HG03196 (cell line): ENCODE data around the gene ERRFI1.

Experiments
- ATAC-seq: cut with Tn5 transposase; IDR thresholded peaks from one replicate; pipeline ENCODE4 v1.9.1; 2021; ENCODE audit not compliant: unreplicated experiment

ERRFI1 gene

DNA sequence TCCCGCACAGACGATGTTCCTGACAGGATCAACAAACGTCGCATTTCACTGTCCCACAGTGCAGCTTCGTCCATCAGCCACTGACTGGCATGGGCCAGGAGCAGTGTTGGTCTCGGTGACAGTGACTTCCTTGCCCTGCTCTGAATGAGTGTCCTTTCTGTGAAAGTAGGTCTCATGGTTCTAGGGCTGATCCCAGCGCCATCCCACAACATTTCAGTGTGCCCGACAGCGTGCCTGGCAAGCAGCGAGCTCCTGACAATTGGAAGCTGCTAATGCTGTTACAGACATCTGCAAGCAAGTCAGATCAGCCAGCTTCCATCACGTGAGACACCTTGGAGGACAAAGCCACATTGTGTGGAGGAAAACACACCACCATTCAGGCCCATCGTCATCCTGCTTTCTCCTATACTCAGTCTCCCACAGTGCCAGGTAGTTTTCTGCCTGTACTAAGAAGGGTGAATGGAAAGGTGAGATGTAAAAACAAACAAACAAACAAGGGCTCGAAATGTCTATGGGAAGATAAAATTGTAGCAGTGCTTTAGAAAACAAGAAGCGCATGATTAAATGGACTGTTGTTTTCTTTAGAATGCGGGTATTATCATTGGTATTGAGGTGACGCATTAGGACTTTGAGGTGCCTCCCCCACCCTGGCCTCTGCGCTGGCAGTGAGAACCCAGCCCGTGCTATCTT, 21.9 kb downstream of the ERRFI1 start:
- ATAC-seq, result no peak

DNA sequence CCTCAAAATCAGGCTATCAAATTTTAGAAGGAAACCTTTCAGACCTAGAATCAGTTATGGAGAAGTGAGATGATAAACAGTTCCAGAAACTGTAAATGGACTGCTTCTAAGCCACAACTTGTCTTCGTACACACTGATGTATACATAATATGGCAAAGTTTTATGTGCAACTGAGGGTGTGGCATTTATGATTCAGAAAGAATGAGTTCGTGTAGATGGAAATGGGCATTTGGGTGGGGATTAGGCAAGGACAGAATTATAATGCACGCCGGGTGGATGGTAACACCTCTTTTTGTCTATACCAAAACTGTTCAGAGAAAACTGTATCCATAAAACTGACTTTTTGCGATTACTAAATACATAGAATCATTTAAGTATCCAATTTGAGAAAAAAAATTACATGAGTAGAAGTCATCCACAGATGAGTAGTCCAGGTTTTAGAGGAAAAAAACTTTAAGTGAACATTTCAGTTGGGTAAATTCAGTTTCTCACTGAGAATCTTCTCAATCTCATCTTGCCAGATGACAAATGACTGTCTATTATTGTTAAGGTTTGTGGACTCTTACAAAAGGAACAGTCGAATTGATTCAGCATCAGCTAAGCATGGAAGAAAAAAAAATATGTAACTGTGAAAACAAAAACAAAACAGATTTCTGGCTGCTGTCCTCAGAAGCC, 22.5 kb downstream of the ERRFI1 start:
- ATAC-seq, result no peak

DNA sequence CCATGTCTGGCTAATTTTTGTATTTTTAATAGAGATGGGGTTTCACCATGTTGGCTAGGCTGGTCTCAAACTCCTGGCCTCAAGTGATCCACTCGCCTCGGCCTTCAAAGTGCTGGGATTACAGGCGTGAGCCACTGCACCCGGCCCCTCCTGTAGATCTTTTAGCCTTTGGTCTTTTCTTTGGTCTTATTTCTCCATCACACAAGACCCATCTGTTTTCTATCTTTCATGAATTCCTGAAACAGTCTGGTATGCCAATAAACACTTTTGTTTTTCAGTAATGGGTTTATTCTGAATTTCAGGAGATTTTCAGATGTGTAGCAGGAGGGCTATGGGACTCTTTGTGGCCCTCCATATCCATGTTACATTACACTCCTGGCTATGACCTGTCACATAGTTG, 23.2 kb downstream of the ERRFI1 start:
- no peak for ATAC-seq

DNA sequence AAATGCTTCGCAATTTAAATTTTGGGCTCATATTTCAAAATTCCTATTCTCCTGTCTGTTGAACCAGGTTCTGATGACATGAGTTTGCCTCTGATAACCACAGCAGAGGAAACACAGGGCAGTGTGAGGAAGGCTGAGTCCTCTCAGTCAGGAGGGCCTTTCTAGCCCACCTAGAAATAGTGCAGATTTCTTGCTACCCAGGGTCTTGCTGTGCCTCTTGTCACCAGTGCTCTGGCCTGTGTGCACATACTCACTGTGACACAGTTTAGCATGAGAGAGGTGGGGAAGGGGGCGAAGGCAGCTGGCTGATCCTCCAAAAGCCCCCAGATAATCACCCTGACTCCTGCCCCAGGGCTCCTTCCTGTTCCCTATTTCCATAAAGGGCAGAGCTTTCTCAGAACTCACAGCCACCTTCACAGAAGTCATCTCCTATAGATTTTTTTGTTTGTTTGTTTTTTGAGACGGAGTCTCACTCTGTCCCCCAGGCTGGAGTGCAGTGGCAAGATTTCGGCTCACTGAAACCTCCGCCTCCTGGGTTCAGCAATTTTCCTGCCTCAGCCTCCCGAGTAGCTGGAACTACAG, 23.7 kb downstream of the ERRFI1 start:
- ATAC-seq, result no peak

DNA sequence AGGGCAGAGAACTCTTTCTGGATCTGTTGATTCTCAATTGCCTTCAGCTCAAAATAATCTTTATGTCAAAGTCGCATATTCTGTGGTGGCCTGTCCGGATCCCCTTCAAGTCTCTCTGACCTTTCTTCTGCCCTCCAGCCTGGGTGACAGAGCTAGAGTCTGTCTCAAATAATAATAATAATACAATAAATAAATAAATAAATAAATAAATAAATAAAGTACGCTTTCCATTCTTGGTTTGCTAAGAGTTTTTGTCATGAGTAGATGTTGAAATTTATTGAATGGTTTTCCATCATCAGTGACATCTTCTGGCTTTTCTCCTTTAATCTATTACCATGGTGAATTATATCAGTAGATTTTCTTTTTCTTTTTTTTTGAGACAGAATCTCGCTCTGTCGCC, 30.7 kb downstream of the ERRFI1 start:
- no peak for ATAC-seq

DNA sequence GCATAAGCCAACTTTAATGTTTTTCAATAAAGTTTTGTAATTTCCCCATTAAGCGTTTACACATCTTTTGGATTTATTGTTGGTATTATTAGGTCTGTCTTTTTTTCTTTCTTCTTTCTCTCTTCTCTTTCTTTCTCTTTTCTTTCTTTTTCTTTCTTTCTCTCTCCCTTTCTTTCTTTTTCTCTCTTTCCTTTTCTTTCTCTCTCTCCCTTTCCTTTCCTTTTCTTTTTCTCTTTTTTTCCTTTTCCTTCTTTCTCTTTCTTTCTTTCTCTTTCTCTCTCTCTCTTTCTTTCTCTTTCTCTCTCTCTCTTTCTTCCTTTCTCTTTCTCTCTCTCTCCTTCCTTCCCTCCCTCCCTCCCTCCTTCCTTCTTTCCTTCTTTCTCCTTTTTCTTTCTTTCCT, 31.3 kb downstream of the ERRFI1 start:
- ATAC-seq, result no peak

DNA sequence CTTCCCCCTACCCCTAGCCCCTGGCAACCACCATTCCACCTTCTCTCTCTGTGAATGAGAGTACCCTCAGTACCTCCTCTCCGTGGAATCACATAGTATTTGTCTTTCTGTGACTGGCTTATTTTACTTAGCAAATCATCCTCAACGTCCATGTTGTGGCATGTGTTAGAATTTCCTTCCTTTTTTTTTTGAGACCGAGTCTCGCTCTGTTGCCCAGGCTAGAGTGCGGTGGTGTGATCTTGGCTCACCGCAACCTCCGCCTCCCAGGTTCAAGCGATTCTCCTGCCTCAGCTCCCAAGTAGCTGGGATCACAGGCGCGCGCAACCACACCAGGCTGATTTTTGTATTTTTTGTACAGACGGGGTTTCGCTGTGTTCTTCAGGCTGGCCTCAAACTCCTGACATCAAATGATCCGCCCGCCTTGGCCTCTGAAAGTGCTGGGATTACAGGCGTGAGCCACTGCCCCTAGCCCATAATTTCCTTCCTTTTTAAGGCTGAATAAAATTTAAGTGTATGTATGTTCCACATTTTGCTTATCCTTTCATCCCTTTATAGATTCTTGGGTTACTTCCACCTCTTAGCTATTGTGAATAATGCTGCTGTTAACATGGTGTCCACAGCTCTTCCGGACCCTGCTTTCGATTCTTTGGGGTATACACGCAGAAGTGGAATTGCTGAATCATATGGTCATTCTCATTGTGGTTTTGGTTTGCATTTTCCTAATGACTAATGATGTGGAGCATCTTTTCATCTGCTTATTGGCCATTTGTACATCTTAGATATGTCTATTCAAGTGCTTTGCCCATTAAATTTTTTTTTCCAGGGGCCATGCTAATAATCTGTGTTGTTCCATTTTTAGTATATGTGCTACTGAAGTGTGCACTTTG, 32.3 kb downstream of the ERRFI1 start:
- ATAC-seq, result no peak

DNA sequence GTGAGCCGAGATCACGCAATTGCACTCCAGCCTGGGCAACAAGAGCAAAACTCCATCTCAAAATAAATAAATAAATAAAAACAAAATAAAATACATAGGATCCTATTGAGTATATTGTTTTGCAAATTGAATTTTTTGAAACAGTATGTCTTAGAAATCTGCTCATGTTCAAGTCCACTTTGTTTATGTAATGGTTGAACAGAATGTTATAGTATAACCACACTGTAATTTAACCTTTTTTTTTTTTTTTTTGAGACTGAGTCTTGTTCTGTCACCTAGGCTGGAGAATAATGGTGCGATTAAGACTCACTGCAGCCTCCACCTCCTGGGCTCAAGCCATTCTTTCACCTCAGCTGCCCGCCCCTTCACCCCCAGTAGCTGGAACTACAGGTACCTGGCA, 33.2 kb downstream of the ERRFI1 start:
- ATAC-seq, result no peak

DNA sequence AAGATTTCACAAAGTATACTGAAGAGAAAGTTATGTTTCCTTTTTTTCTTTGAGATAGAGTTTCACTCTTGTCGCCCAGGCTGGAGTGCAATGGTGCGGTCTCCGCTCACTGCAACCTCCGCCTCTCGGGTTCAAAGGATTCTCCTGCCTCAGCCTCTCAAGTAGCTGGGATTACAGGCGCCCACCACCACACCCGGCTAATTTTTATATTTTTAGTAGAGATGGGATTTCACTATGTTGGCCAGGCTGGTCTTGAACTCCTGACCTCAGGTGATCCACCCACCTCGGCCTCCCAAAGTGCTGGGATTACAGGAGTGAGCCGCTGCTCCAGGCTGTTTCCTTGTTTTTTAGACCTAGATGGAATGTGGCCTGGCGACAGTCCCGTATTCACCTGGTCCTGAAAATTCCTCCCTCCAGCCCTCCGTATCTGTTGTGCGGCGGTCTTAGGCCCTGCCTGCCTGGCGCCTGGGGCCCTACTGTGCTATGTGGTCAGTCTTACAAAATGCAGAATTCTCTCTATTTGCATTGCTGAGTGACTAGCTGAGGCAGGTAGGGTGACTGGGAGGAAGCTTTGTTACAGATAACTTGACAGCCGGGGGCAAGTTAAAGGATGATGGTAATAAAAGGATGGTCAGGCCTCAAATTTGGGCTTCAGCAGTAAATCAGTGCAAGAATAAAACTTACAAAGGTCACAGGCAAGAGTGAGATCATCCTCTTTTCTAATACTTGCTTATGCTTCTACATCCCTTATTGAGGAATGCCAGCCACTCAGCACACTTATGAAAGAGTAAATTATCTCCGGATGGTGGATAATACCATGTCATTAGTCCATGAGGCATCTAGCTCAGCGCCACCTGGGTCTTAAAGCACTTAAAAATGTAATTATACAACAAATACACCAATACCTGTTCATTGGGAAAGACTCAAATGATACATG, 34.3 kb downstream of the ERRFI1 start:
- no peak for ATAC-seq

DNA sequence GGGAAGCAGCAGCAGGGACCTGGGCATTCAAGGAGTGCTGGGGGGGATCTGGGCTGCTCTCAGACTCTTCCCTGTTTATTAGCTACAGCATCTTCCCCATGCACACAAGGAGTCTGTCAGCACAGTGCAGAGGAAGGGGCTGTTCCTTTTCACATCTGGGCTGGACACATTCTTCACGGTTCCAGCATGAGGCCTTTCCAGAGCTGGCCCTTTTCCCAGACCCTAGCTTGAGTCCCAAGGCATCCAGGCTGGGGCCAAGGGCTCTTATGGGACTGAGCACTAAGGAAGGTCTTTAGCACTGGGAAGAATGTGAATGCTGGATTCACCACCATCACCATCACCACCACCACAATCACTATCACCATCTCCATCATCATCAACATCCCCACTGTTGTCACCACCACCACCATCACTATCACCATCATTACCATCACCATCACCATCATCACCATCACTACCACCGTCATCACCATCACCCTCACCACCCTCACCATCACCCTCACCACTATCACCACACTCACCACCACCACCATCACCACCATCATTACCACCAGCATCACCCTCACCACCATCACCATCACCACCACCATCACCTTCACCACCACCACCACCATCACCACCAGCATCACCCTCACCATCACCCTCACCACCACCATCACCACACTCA, 36.2 kb downstream of the ERRFI1 start:
- ATAC-seq, result no peak

DNA sequence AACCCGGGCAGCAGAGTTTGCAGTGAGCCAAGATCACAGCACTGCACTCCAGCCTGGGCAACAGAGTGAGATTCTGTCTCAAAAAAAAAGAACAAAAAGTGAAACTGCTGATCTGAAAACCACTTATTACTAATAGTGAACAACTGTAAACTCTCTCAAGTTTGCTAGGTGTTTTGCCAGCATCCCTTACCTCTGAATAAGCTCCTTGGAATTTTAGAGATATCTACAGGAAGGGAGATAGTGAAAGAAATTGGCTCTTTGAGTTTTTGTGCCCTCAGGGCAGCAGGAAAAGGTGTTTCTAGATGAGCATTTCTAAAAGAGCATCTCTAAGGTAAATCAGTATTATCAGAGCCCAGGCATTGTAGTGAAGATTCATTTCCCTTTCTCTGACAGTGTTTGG, 37.5 kb downstream of the ERRFI1 start:
- no peak for ATAC-seq

DNA sequence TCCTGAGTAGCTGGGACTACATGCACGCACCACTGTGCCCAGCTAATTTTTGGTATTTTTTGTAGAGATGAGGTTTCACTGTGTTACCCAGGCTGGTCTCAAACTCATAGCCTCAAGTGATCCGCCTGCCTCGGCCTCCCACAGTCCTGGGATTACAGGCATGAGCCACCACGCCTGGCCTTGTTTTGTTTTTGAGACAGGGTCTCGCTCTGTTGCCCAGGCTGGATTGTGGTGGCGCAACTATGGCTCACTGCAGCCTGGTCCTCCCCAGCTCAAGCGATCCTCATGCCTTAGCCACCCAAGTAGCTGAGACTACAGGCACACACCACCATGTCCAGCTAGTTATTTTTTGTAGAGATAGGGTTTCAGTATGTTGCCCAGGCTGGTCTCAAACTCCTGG, 38.6 kb downstream of the ERRFI1 start:
- no peak for ATAC-seq

DNA sequence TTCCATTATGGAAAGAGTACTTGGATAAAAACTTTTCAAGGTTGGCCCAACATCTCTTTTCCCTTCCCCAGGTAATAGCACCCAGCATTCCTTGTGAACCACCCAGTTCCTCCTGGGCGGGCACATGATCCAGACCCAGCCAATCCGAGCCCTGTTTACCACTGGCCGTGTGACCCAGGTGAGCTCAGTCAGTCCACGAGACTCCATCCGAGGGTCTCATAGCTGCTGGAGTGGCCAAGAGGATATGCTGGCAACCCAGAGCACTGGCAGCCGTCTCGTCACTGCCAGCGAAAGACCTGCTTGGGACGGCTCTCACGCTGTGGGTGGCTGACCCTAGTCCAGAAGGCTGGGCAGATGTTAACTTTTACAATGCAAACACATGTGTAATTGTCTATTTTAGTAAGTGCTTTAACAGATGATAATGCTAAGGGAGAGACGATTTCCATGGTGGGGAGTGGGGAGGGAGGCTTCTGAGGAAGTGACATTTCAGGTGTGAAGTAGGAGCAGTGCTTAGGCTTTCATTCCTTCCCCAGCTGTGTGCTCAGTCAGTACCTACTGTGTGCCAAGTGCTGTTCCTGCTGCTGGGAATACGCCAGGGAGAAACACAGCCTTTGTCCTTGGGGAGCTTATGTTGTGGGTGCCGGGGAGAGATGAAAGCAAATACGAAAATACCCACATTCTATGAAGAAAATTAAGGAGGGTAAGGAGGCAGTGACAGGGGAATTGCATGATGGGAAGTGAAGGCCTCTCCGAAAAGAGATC, 40.1 kb downstream of the ERRFI1 start:
- ATAC-seq, result no peak

DNA sequence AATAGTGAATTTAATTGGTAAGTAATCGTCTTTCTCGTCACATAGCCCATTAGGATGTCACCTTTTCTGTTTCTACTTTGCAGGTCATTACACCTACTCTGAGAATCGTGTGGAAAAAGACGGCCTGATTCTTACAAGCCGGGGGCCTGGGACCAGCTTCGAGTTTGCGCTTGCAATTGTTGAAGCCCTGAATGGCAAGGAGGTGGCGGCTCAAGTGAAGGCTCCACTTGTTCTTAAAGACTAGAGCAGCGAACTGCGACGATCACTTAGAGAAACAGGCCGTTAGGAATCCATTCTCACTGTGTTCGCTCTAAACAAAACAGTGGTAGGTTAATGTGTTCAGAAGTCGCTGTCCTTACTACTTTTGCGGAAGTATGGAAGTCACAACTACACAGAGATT, 41.3 kb downstream of the ERRFI1 start:
- no peak for ATAC-seq

DNA sequence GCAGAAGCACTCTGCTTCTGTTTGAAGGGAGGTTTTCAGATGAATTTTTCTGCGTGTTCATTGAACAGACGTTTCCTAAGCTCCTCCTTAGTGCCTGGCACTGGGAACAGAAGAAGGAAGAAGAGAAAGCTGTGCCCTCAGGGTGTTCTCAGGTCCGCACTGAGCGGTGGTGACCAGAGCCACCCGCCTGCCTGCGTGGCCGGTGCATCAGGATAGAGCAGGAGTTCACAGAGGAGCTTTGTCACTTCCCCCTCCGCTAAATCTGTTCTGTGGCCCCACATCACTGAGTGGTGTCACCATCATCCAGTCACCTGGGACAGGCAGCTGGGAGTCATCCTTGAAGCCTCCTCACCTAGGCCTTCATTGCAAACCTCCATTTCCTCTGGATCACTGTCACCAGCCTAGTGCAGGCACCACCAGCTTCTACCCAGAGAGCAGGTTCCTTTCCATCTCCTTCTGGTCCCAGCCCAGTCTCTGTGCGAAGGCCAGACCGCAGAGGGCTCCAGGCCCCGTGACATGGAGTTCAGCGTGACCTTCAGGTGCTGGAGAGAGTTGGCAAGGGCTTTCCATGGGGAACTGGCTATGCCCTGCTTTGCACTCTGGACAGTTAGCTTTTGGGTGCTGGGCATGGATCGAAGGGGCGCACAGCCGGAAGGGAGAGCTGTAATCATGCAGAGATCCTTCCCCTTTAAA, 42.9 kb downstream of the ERRFI1 start:
- no peak for ATAC-seq

DNA sequence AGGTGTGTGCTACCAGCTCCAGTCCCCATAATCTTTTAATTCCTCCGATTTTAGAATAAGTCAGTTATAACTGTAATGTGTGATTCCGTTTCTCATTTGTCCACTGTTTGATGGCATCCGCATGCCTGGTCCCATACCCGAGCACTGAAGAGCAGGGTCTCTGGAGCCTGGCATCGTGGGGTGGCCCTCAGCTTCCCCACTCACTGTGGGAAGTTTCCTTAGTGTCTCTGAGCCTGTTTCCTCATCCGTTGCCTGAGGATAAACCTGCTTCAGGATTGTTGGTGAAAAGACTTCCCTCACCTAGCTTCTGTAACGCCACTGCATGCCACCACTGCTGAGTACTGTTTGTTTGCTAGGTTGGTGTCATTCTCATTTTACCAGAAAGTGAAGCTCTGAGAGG, 45.1 kb downstream of the ERRFI1 start:
- ATAC-seq, result no peak

DNA sequence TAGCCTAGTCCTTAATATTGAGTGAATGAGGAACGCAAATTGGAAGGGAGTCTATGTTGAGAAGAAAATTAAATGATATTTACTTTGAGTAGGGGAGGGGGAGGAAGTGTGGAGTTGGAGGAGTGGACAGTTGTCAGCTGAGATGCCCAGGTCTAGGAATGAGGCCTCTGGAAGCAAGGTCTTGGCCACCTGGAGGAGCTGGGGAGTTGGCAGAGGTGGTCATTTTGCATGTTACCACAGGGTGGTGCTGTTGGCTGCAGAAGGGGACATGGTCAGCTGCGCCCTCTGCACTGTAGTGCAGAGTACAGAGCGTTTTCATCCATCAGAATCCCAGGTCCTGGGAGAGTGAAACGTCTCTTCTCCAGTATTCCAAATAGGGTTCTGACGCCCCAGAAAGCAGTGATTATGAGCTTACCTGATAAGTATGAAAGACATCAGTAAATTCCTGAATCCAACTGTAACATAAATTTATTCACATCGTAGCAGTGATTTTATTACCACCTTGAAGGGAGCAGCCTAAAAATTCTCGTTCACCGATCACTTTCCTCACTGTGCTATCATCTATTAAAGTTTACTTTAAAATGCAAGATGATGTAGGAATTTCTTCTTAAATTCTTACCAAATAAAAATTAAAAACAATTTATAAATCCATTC, 50.8 kb downstream of the ERRFI1 start:
- no peak for ATAC-seq

DNA sequence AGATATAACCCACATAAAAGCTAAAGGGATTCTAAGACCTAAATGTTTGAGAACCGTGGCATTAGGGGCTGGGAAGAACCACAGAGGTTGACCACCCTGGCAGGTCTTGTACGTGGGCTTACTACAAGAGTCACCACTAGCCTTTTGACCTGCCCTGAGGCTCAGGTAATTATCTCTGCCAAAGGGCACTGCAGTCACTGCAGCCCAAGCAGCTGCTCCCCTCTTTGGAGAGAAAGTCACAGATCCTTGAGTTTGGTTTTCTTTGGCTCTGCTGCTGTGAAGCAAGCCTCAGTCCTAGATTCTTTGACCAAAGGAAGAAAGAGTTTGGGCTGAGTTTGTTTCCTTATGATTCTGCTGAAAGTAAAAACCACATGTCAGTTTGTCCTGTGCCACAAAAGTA, 53.0 kb downstream of the ERRFI1 start:
- ATAC-seq, result no peak
